Stimulated activated CD4-positive, alpha-beta T cell treated with anti-CD3 and anti-CD28 coated beads, TNF-alpha, amount 100 ng/mL, for 24 hours (primary cell): Measurements from ENCODE around the gene USF2.

ENCODE experiments used
- DNase-seq, 3 experiments: peaks; one replicate each; pipeline ENCODE4 v3.0.0-alpha.2; 2020; ENCODE audit warnings: low read depth in 3 of 3

USF2 gene

GRCh38 chr19:35298561-35298972 lies 29.8 kb downstream of the USF2 start:
- no peak for DNase-seq

- DNase-seq, result no peak
Measured at GRCh38 chr19:35299523-35300338, 31.0 kb downstream of the USF2 start.

GRCh38 chr19:35300339-35300649 lies 31.5 kb downstream of the USF2 start:
- DNase-seq, result no peak

- DNase-seq, result no peak
Measured at GRCh38 chr19:35301961-35302360, 33.2 kb downstream of the USF2 start.

- no peak for DNase-seq
Measured at GRCh38 chr19:35302446-35302845, 33.7 kb downstream of the USF2 start.

GRCh38 chr19:35303357-35303915 lies 34.7 kb downstream of the USF2 start:
- DNase-seq, result no peak

- no peak for DNase-seq
Measured at GRCh38 chr19:35304036-35304435, 35.3 kb downstream of the USF2 start.

- DNase-seq, result no peak
Measured at GRCh38 chr19:35305181-35305580, 36.4 kb downstream of the USF2 start.

GRCh38 chr19:35306473-35307246 lies 37.9 kb downstream of the USF2 start:
- DNase-seq, result no peak

- DNase-seq, result no peak
Measured at GRCh38 chr19:35307931-35308330, 39.2 kb downstream of the USF2 start.

- no peak for DNase-seq
Measured at GRCh38 chr19:35308910-35309309, 40.1 kb downstream of the USF2 start.

GRCh38 chr19:35309481-35310279 lies 40.9 kb downstream of the USF2 start:
- DNase-seq, result no peak

- no peak for DNase-seq
Measured at GRCh38 chr19:35310331-35310730, 41.6 kb downstream of the USF2 start.

GRCh38 chr19:35310811-35311465 lies 42.2 kb downstream of the USF2 start:
- DNase-seq, result no peak

- DNase-seq, result no peak
Measured at GRCh38 chr19:35311901-35312665, 43.3 kb downstream of the USF2 start.

- DNase-seq, result no peak
Measured at GRCh38 chr19:35313587-35313986, 44.8 kb downstream of the USF2 start.

GRCh38 chr19:35314031-35314430 lies 45.3 kb downstream of the USF2 start:
- DNase-seq, result no peak

- no peak for DNase-seq
Measured at GRCh38 chr19:35314858-35315470, 46.2 kb downstream of the USF2 start.

GRCh38 chr19:35315883-35316282 lies 47.1 kb downstream of the USF2 start:
- DNase-seq, result no peak

- DNase-seq, result no peak
Measured at GRCh38 chr19:35316560-35316959, 47.8 kb downstream of the USF2 start.
